NAMALWA (cell line): Measurements from ENCODE around the gene RNF113B.

Experiments
- DNase-seq: peaks from one replicate; pipeline ENCODE4 v3.0.0-alpha.2; 2015; ENCODE audit warnings: low spot score

The RNF113B gene

DNA sequence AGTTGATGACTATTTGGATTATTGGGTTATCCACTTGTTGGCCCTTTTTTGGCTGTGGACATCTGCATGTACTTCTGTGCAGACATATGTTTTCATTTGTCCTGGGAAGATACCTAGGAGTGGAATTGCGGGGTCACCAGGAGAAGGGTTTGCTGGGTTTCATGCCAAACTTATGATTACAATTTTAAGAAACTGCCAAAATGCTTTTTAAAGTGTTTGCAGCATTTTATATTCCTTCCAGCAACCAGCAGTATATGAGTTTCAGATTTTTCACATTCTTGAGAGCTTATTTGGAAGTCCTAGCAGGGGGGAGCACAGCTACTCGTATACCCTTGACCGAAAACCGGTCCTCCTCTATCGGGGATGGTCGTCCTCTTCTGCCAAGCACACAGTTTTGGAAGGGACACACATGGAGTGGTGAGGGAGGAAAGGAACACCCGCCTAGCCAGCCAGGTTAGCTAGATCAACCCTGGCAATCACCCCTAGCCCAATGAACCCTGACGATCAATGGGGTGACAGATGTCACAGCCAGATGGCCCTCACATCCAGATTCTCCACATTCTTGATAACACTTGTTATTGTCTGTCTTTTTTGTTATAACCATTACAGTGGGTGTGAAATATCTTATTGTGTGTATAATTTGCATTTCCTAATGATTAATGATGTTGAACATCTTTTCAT, 26.7 kb upstream of the RNF113B start:
- no peak for DNase-seq

DNA sequence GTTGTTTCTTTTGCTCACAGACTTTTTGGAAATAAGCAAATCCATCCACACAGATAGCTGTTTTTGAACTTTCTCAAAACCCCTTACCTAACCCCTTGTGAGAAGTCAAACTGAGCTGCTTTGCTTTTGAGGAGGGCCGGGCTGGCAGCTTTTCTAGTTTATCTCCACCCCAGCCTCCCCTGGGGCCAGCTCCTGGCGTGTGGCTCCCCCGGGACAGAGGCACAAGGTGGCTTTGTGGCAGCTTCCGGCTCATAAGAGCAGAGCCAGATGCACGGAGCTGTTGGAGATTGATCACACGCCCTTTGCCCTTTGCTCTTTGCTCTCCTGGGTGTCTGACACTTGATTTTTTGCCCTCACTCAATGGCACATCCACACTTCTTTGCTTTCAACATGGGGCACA, 24.9 kb upstream of the RNF113B start:
- DNase-seq: no peak

DNA sequence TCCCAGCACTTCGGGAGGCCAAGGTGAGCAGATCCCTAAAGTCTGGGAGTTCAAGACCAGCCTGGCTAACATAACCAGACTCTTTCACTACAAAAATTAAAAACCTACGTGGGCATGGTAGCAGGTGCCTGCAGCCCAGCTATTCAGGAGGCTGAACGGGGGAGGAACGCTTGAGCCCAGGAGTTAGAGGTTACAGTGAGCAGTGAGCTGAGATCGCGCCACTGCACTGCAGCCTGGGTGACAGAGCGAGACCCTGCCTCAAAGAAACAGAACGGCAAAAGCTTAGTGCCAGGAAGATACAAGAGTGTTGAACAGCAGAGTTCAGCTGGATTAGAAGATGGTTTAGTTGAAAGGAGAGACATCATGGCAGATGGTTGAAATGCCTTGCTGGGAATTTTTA, 24.1 kb upstream of the RNF113B start:
- DNase-seq: no peak

DNA sequence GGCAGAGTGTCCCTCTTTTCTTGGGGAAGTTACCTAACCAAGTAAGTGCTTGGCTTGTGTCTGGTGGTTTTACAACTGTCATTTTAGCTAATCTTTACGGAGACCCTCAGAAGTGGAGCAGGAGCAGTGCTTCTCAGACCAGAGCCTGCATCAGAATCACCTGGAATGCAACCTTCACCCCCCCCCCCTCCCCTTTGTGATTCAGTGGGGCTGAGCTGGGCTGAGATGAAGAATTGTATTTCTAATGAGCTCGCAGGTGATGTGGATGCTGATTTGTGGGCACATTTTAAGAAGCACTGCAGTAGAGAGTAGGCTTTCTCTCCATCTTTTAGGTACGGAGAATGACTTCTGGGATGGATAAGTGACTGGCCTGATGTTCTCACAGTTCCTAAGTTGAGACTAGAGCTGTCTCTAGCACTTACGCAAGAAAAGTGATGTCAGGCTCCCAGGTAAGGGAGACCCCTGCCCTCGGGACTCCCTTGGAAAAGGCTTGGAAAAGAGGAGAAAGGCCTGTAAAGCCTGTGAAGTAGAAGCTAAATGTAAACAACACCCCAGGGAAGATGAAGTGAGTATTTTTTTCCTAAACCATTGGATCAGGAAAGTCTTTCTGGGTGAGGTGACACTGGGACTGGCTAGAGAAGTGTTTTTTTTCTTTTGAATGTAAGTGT, 23.3 kb upstream of the RNF113B start:
- no peak for DNase-seq

DNA sequence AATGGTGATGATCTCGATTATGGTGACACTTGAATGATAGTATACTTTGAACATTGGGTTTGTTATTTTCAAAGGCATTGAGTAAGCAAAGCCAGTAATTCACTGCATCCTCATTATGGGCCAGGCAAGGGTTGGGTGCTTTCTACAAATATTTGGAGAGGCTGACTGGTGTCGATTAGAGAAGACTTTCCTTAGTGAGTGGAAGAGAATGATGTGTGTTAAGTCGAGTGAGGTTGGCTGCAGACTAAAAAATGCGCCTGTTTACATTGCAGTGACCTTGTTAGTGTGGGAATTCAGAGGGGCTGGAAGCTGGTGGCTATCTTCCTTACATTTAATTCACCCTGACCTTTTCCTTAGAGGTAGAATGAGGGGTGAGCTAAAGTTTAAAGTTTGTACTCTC, 22.4 kb upstream of the RNF113B start:
- no peak for DNase-seq

DNA sequence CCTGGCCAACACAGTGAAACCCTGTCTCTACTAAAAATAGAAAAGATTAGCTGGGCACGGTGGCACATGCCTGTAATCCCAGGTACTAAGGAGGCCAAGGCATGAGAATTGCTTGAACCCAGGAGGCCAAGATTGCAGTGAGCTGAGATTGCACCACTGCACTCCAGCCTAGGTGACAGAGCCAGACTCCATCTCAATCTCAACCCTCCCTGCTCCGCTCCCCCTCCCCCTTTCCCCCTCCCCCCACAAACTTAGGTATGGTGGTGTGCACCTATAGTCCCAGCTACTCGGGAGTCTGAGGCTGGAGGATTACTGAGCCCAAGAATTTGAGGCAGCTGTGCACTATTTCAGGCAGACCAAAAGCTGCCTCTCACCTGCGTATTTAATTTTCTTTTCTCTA, 21.6 kb upstream of the RNF113B start:
- DNase-seq: no peak

DNA sequence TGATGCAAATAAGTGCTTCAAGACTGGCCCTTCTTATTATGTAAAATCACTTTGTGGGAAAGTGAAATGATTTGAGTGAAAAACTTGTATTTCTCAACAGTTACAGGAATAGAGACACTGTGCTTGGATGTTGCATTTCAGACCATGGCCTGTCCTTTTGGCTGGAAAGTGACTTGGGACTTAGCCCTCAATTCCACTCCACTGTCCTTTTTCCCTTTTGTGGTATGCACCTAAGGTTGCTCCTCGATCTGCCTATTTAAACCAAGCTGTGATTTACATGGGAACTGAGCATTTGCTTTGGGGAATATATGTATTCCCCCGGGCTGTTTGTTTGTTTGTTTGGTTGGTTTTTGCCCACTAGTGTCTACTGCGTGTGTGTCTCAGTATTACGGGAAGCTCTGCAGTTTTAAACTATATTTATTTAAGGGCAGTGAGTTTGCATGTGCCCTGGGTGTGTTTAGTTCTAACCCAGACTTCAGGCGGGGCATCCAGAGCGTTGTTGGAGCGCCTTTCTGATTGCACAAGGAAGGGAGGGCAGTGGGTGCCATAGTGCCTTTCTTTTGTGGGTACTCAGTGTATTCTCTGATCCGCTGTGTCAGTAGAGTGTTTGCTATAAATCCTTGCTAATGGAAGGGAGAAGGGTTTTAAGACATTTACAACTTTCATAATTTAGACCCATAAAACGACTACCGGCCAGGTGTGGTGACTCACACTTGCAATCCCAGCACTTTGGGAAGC, 18.2 kb upstream of the RNF113B start:
- DNase-seq: no peak

DNA sequence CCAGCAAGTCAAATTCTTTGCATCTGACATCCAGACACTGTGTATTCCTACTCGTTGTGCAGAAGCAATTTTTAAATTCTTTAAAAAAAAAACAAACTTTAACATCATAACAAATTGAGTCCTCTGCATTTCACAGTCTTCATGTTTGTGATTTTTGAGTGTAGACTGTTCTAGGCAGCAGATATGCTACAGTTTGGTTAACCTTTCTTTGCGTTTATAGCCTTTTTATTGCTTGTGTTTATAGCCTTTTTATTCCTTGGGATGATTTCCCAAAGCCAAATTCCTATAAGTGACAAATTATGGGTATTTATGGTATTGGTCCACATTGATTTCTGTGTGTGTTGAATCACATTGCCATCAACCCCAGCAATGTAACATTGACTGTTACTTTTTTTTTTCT, 14.9 kb upstream of the RNF113B start:
- no peak for DNase-seq

DNA sequence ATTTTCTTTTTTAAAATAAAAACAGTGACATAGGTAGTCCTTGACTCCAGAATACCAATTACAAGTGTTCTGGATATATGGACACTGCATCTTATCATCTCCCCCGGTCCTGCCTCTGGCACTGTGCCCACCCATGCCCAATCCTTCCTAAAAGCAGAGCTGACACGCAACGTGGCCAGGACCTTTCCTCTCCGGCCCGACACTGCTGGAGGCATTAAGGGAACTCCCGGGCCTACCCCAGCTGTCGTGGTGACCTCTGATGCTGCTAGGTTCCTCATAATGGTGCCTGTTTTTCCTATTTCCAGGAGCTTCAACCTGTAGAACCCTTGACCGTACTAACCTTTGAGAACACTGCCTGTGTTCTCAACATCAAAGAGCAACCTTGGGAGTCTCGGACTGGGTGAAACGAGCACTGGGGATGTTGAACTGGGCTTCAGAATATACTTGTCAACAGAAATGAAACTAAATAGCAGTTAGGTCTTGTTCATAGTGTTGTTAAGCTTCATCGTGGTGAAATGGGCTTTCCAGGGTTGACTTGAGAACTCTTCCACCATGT, 13.9 kb upstream of the RNF113B start:
- no peak for DNase-seq

DNA sequence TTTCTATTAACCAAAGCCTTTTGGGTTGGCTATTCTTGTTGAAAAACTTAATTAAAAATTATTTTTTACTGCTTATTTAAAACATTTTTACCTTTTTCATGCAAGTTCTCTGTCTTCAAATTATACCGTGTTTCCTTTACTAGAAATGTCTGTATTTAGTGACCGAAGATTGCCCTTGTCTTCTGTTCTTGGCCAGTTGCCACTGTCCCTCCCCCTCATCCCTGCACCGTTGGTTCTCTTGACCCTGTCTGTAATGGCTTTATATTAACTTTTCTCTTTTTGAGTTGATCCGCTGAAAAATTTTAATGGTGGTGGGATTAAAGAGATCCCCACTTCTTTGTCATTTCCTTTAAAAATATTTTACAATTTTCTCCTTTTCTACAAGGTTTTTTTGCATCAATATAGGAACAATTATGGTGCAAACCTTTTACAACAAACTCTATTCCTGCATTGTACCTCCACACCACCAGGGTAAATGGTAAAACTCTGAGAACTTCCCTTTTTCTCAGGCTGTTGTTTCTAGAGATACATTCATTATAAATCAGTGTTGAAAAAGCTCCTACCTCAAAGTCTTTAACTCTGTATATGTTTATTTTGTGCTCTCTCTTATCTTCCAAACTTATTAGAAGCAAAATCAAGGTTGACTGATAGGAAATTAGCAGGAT, 12.9 kb upstream of the RNF113B start:
- peak; percentile 31 for DNase-seq

DNA sequence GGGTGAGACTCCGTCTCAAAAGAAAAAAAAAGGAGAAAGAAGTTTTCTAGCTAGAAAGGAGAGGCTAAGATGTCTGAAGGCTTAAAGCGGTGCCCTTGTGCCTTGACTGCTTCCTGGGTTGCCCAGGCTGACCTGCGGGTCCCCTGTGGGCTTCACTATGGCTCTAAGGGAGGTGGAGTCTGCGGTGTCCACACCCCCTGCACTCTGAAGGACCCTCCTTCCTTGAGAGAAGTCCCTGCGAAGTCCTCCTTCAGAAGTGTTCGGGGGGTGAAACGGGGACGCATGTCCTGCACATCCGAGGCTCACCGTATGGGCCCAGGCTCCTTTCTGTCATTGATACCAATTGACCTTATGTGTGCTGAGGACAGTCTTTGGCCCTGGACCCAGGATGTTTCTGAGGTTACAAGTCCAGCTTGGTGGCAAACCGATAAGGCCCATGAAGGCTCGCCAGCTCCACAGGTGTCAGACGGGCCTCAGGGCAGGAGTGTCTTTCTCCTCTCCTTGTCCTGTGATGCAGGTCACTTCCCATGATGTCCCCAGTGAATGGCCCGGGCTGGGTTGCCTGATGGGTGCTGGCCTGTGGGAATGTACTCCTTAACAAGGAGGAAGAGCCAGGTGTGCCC, 11.6 kb upstream of the RNF113B start:
- DNase-seq: no peak

DNA sequence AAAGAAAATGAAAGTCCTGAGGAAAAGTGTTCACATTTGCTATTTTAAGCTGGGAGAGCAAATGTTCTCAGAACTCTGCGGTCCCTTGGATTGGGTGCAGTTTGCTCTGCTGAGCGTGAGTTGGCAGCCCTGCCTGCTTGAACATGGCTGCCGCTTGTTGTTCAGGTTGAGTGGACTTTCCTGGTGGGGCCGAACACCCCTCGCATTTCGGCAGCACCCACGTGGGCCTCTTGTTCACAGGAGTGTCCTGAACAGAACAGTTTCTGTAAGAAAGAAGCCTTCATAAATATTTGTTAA, 10.8 kb upstream of the RNF113B start:
- DNase-seq: no peak

DNA sequence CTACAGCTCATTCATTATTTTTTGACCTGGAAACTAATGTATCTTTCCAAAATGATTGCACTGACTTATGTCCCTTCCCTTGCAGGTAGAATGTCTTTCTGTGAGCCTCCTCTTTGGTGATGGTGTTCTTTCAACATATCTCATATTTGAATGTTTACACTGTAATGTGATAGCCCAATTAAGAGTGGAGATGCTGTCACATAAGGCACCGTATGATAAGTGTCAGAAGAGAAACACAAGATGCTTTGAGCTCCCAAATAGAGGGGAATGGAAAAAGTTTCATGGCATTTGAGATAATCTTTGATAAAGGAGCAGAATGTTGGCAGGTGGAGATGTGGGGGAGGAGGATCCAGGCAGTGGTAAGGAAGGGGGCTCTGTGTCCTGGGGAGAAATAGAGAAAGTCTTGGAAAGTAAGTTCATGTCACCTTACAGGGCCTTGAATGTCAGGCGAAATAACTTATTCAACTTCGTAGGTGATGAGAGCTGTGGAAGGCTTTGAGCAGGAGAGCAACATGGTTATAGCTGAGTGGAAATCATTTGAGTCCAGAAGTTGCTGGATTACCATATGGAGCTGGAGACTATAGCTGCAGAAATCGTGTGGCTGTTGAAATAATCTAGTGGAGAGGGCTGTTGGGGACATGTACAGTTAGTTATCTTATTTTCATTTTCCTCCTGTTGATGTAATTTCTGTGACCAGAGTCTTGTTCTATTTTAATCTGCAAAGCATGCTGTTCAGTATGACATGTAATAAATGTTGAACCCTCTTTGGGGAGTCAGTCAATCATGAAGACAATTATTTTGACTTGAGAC, 10.3 kb upstream of the RNF113B start:
- no peak for DNase-seq

DNA sequence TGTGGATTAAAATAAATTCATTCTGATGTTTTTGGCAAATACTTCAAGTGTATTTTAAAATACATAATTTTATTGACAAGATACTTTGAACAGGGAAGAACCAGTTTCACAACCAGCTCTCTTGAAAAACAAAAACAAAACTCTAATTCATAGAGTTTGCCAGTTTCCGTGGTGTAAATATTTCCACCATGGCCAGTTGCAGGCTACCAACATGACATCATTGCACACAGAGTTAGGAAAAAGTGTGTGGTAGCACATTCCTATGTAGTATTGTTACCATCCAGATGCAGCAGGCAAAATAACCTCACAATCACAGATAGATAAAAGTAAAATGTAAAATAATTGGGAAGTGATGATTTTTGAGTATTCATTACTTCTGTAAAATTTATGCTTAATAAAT, 7.7 kb upstream of the RNF113B start:
- no peak for DNase-seq

DNA sequence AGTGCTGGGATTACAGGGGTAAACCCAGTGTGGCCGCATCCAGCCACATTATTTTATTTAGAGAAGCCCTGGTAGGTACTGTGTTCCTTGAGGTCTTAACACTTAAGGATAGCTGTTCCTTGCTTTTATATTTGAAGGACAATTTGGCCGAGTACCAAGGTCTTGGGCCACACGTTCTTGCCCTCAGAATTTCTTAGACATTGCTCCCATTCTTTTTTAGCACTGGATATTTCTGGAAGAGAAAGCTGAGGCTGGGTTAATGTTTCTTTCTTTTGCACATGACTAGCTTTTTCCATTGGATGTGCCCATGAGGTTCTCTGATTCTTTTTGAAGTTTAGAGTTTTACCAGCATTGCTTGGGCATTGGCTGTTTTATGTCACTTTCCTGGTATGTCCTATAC, 5.5 kb upstream of the RNF113B start:
- no peak for DNase-seq

DNA sequence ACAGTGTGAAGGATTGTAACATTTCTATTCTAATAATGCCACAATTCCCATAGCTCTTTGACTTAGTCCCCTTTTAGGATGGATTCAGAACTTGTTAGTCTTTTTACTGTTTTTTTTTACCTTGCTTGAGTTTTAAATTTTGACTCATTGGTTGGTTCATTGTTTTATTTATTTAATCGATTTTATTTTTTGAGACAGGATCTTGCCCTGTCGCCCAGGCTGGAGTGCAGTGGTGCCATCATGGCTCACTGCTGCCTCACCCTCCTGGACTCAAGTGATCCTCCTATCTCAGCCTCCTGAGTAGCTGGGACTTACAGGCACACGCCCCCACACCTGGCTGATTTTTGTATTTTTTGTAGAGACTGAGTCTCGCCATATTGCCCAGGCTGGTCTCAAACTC, 5.1 kb upstream of the RNF113B start:
- DNase-seq: no peak

DNA sequence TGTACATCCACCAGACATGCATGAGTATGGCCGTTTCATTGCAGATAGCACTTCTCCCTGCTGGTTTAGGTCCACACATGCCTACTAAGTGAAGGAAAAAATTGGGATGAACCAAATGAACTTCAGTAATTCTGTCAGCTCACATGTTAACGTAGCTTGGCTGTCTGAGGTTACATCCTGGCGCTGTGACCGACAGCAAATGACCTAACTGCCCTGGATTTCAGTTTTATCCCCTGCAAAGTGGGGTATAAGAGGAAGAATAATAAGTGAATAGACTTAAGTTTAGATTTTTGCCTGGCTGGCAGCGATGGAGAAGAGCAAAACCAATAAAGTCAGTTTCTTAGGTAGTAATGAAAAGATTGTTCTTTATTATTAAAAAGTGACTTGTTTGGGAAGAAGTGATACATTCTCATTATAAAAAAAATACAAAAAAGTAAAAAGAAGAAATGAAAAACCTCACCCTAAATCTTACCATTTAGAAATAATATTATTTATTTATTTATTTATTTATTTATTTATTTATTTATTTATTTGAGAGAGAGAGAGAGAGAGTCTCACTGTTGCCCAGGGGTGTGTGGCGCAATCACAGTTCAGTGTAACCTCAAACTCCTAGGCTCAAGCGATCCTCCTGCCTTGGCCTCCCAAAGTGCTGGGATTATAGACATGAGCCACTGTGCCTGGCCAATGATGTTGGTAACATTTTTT, 4.2 kb upstream of the RNF113B start:
- no peak for DNase-seq

DNA sequence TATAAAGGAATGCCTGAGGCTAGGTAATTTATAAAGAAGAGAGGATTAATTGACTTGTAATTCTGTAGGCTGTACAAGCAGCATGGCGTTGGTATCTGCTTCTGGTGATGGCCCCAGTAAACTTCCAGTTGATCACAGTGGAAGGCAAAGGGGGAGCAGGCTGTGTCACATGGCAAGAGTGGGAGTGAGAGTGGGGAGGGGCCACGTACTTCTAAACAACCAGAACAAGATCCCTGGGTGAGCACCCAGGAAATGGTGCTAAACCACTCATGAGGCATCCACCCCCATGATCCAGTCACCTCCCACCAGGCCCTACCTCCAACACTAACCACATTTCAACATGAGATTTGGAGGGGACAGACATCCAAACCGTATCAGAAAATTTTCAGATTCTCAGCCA, 3.0 kb upstream of the RNF113B start:
- no peak for DNase-seq

DNA sequence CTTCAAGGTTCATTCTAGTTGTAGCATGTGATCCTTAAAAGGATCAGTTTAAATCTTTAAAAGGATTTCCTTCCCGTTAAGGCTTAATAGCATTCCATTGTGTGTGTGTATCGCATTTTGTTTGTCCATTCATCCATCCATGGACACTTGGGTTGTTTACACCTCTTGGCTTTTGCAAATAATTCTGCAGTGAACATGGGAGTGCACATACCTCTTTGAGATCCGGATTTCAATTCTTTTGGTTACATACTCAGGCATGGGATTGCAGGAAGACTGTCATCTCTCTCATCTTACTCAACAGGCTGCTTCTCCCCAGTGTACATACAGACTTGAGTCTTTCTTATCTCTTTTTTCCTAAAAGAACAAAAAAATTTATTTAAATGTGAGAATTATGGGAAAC, 1.2 kb downstream of the RNF113B start:
- DNase-seq: no peak

DNA sequence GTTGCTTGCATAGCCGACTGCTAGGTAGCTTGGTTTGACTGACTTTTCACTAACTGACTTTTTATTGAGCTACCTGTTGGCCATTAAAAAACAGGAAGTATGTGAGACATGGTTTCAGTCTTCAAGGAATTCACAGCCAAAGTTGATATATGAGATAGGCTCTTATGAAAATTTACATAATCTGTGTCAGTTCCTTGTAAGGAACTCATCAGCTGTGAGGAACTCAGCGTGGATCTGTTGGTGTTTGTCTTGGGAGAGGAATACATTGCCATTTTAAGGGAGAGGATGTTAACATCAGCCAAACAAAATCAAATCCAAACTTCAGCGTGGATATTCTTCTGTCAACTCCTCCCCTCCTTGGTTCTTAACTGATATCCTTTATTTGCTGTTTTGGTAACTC, 2.0 kb downstream of the RNF113B start:
- no peak for DNase-seq

DNA sequence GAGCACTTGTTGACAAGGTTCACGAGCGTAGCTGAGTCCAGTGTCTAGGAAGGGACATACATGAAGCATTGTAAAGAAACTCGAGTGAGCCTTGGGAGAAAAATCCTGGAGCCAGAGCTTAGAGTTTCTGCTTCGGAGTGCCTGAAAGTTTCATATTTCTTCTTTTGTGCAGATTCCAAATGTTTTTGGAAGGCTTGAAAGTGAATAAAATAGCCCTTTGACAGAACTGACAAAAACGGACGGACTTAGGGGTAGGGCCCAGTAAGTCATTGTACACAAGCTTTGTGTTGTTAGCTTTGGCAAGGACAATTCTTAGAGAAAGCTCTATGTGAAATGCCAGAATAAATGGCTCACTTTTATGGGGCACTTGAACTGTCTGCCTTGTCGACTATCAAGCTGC, 2.8 kb downstream of the RNF113B start:
- no peak for DNase-seq
